Loucy (cell line): Measurements from ENCODE around the gene IFI30.

Experiments
- H2AFZ ChIP-seq: fragments of 200-600 bp; sonication (generic); 2 replicates; pipeline ENCODE4 v1.6.0; 2016; ENCODE audit warnings: antibody characterized with exemption, mild to moderate bottlenecking, low read length, moderate library complexity
- H3F3A ChIP-seq: fragments of 200-600 bp; 2 replicates; pipeline ENCODE4 v1.6.0; 2016; ENCODE audit warnings: antibody characterized with exemption, low read depth, mild to moderate bottlenecking
- H3K27me3 ChIP-seq: fragments of 200-600 bp; sonication (generic); 2 replicates; pipeline ENCODE4 v1.6.1; 2014; ENCODE audit warnings: low read length, mild to moderate bottlenecking; ENCODE audit not compliant: insufficient read depth, poor library complexity, severe bottlenecking
- H3K36me3 ChIP-seq: fragments of 200-600 bp; sonication (generic); 2 replicates; pipeline ENCODE4 v1.6.1; 2016; ENCODE audit warnings: low read length; ENCODE audit not compliant: insufficient read depth
- H3K4me1 ChIP-seq: fragments of 200-600 bp; sonication (generic); 2 replicates; pipeline ENCODE4 v1.5.1; 2014; ENCODE audit warnings: low read length, mild to moderate bottlenecking; ENCODE audit not compliant: insufficient read depth, poor library complexity, severe bottlenecking
- H3K4me2 ChIP-seq: fragments of 200-600 bp; sonication (generic); 2 replicates; pipeline ENCODE4 v1.6.0; 2014; ENCODE audit warnings: antibody characterized with exemption, low read length, low read depth, mild to moderate bottlenecking; ENCODE audit not compliant: poor library complexity, severe bottlenecking
- H3K4me3 ChIP-seq: fragments of 200-600 bp; sonication (generic); 2 replicates; pipeline ENCODE4 v1.5.1; 2014; ENCODE audit warnings: low read length, mild to moderate bottlenecking, mixed read lengths; ENCODE audit not compliant: poor library complexity, severe bottlenecking
- H3K79me2 ChIP-seq: fragments of 200-600 bp; sonication (generic); 2 replicates; pipeline ENCODE4 v1.6.1; 2014; ENCODE audit warnings: low read length; ENCODE audit not compliant: insufficient read depth
- H3K9ac ChIP-seq: fragments of 200-600 bp; sonication (generic); 2 replicates; pipeline ENCODE4 v1.6.0; 2014; ENCODE audit warnings: mild to moderate bottlenecking, low read depth, low read length, moderate library complexity; ENCODE audit not compliant: poor library complexity, severe bottlenecking
- H3K9me2 ChIP-seq: fragments of 200-600 bp; sonication (generic); replicated peaks from 2 replicates; pipeline ENCODE4 v1.6.1; 2016; ENCODE audit warnings: low read depth, low read length, mixed read lengths
- H3K9me3 ChIP-seq: fragments of 200-600 bp; sonication (generic); 2 replicates; pipeline ENCODE4 v1.6.1; 2014; ENCODE audit warnings: mild to moderate bottlenecking, antibody characterized with exemption, low read length, low read depth; ENCODE audit not compliant: insufficient read depth
- H4K20me1 ChIP-seq: fragments of 200-600 bp; sonication (generic); 2 replicates; pipeline ENCODE4 v1.6.0; 2014; ENCODE audit warnings: antibody characterized with exemption, low read length, mild to moderate bottlenecking; ENCODE audit not compliant: insufficient read depth, poor library complexity, severe bottlenecking
- EZH2phosphoT487 ChIP-seq: fragments of 200-600 bp; IDR thresholded peaks from 2 replicates; pipeline ENCODE4 v1.6.1; 2018; ENCODE audit warnings: antibody characterized with exemption, mild to moderate bottlenecking, moderate library complexity, borderline replicate concordance
- TF ChIP-seq, protein P1 (sequence below): fragments of 200-600 bp; sonication (generic); conservative IDR thresholded peaks from 2 replicates; pipeline ENCODE4 v1.5.1; 2014; ENCODE audit warnings: mild to moderate bottlenecking, antibody characterized with exemption, low read length

Gene IFI30

DNA sequence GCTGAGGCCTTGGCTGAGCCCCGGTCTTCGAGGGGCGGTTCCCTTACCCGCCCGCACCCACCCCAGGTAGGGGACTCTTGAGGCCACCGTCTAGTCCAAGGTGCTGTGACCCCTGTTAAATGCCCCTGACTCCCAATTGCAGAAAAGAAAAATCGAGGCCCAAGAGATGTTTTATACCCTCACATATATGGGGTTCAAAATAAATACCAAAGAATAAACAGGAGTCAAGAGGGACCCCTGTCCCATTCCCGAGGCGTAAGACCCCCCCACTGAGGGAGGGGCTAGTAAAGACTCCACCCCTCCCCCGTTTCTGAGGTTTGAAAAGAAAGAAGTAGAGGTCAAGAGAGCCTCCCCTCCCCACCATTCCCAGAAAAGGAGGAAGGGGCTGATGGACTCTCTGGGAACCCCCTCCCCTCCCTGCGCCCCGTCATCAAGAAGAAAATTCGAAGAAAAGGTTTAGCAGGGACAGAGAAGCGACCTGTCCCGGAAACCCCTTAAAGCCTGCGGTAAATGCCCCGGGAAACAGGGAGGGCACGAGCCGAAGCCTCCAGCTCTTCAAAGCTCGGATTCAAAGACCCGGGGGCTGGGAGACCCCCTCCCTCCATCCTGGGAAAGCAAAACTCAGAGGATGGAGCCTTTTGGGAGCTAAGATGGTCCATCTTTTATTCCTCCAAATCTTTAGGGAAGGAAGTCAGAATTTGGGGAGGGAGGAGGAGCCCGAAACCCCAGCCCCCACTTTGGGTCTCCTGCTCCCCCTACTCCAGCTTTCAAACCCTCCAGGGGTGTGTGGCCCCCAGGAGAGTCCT is 31.0 kb downstream of the IFI30 start:
- TF ChIP-seq EZH2phosphoT487 = no peak
- TF ChIP-seq, protein P1, sequence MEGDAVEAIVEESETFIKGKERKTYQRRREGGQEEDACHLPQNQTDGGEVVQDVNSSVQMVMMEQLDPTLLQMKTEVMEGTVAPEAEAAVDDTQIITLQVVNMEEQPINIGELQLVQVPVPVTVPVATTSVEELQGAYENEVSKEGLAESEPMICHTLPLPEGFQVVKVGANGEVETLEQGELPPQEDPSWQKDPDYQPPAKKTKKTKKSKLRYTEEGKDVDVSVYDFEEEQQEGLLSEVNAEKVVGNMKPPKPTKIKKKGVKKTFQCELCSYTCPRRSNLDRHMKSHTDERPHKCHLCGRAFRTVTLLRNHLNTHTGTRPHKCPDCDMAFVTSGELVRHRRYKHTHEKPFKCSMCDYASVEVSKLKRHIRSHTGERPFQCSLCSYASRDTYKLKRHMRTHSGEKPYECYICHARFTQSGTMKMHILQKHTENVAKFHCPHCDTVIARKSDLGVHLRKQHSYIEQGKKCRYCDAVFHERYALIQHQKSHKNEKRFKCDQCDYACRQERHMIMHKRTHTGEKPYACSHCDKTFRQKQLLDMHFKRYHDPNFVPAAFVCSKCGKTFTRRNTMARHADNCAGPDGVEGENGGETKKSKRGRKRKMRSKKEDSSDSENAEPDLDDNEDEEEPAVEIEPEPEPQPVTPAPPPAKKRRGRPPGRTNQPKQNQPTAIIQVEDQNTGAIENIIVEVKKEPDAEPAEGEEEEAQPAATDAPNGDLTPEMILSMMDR = no peak
- peaks cover 12% of the 10 kb centered on the region for H3K4me1 ChIP-seq
- H3K9me2 ChIP-seq = no peaks in the 10 kb centered on the region
- H4K20me1 ChIP-seq = no peaks in the 10 kb centered on the region
- H3K4me3 ChIP-seq = peak overlapping the region; percentile 80
- H3K27me3 ChIP-seq = no peaks in the 10 kb centered on the region
- peak overlapping the region; percentile 74 for H2AFZ ChIP-seq
- H3F3A ChIP-seq = no peaks in the 10 kb centered on the region; the same call in 1 of the 2 replicates
- H3K79me2 ChIP-seq = no peaks in the 10 kb centered on the region; the same call in 1 of the 2 replicates
- H3K4me2 ChIP-seq = peak overlapping the region; percentile 79
- no peaks in the 10 kb centered on the region for H3K36me3 ChIP-seq
- H3K9ac ChIP-seq = peak overlapping the region; percentile 82
- H3K9me3 ChIP-seq = no peaks in the 10 kb centered on the region

DNA sequence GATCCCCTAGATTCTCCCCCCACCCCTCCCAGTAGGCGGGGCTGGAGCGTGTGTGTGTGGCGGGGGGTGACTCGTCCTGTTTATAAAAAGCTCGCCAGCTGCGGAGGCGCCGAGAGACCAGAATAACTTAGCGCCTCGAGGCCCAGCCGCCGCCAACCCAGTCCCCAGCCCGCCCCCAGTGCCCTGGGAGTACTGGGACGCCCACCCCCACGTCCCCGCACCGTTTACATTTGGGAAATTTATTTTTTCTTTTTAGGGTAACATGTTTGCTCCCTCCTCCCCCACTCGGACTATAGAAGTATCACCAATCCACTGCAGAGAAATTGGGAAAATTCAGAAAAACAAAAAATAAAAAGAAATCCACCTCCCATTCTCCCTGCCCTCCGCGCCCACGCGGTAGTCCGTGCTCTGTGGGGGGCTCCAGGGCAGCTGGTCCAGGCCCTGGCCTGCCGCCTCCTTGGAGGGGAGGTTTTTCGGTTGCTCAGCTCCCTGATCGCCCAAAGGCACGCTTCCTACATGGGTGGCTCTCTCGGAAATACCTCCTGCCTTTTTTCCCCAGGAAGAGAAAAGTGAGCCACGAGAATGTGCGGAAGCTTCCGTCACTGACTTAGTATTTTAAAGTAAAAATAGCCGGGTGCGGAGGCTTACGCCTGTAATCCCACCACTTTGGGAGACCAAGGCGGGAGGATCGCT is 31.7 kb downstream of the IFI30 start:
- Histone ChIP-seq H3K9me3 (no peaks in the 10 kb centered on the region), H3K9ac (peak overlapping the region; percentile 82), H3K9me2 (no peaks in the 10 kb centered on the region), H3K4me2 (peak overlapping the region; percentile 79), H4K20me1 (no peaks in the 10 kb centered on the region), H2AFZ (peak overlapping the region; percentile 74), H3K79me2 (no peaks in the 10 kb centered on the region; the same call in 1 of the 2 replicates), H3K36me3 (no peaks in the 10 kb centered on the region), H3K27me3 (no peaks in the 10 kb centered on the region), H3F3A (no peaks in the 10 kb centered on the region; the same call in 1 of the 2 replicates), H3K4me1 (peaks cover 12% of the 10 kb centered on the region), H3K4me3 (peak overlapping the region; percentile 80)
- TF ChIP-seq EZH2phosphoT487 = no peak
- TF ChIP-seq, protein P1 = no peak

DNA sequence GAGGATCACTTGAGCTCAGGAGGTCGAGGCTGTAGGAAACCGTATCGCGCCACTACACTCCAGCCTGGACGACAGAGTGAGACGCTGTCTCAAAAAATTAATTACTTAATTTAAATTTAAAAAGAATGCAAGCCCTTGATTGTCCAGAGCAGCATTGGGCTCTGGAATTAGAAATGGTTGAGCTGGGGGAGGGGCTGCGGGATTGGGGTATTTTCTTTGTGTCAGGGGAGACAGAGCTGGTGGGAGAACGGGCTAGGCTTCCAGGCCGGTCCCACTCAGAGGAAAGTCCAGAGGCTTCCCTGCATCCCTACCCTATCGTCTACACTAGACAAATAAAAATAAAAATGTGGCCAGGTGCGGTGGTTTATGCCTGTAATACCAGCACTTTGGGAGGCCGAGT is 32.4 kb downstream of the IFI30 start:
- no peak overlapping the region for H3K4me3 ChIP-seq
- H3K79me2 ChIP-seq = no peaks in the 10 kb centered on the region; the same call in 1 of the 2 replicates
- H2AFZ ChIP-seq = no peak overlapping the region
- H3K4me1 ChIP-seq = peaks cover 12% of the 10 kb centered on the region
- TF ChIP-seq, protein P1 = no peak
- no peak for TF ChIP-seq EZH2phosphoT487
- no peaks in the 10 kb centered on the region for H3K9me2 ChIP-seq
- no peaks in the 10 kb centered on the region for H3K36me3 ChIP-seq
- H3K4me2 ChIP-seq = peak overlapping the region; percentile 79
- H3K27me3 ChIP-seq = no peaks in the 10 kb centered on the region
- H4K20me1 ChIP-seq = no peaks in the 10 kb centered on the region
- H3F3A ChIP-seq = no peaks in the 10 kb centered on the region; the same call in 1 of the 2 replicates
- no peak overlapping the region for H3K9ac ChIP-seq
- H3K9me3 ChIP-seq = no peaks in the 10 kb centered on the region
